Bronchial smooth muscle cell (primary cell): Measurements from ENCODE around the gene ZNF138. TPM values are rescaled to one million over a fixed set of nuclear protein-coding genes. Genes with fewer than 3 reads are reported as not detected.

Experiments
- total RNA-seq: library from RNA; depleted of rRNA; stranded (reverse); fragments of >200 nt; gene quantifications from 2 replicates; pipeline ENCODE4 v1.2.1, GENCODE V29; 2014

ZNF138 gene
- 2.1 and 4.7 TPM in 2 replicates for total RNA-seq

DNA sequence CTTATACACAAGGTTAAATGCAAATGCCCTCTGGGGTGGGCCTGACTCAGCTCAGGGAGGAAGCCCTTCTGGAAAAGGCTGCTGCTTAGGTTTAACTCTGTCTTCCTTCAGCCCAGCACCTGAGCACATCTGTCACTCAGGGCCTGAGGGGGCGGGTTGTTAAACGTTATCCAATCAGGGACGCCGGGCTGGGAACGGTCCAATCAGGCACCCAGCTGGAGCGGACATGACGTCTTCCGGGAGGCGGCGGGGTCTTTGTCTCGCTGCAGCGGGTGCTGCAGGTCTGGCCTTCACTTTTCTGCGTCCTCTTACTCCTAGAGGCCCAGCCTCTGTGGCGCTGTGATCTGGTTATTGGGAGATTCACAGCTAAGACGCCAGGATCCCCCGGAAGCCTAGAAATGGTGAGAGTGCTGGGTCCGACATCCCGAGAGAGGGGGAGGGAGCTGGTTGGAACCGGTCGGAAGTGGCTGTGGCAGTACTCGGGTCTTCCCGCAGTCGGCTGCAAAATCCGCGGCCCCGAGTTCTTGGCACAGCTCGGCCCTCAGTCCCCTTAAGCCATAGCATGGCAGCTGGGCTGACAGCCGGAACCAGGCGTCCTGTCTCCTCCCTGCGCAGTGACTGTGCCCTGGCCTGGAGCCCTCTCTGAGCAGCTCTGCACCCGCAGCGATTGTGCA is at the start of gene ZNF138:
Gene ZNF138, plus strand, starts transcription at position 258 of the 674 bp plus-strand sequence. Its CDS starts 141 bp downstream, at position 399.

Other genes starting within 250 kb of the ZNF138 start
- gene ZNF680, start 231.4 kb upstream of the ZNF138 start, total RNA-seq = 2.7 and 7.3 TPM in 2 replicates
- gene ZNF107, start 128.3 kb upstream of the ZNF138 start, total RNA-seq = 0.60 and 1.1 TPM in 2 replicates
- 2.1 and 3.0 TPM in 2 replicates for gene ZNF273, start 108.8 kb downstream of the ZNF138 start, total RNA-seq
- 2.7 and 4.7 TPM in 2 replicates for gene ZNF117, start 196.6 kb downstream of the ZNF138 start, total RNA-seq
- gene ERV3-1, start 212.3 kb downstream of the ZNF138 start, total RNA-seq = 6.5 and 8.2 TPM in 2 replicates